ENCODE results near the gene TNPO3.
"Not testable (repeated sequence)": the region's sequence is repeated elsewhere in the genome, so short reads cannot be mapped to it uniquely, and the experiment has no call there.

The TNPO3 gene

GRCh38 chr7:129014501-129015101 is 40.3 kb downstream of the TNPO3 start:
- no peak for DNase-seq (ENCODE audit: low read depth)

GRCh38 chr7:129013048-129013724 is 41.7 kb downstream of the TNPO3 start:
- no peak for DNase-seq (ENCODE audit: low read depth)

GRCh38 chr7:129012641-129013040 is 42.3 kb downstream of the TNPO3 start:
- DNase-seq (ENCODE audit: low read depth), result no peak

GRCh38 chr7:129010075-129010474 is 44.8 kb downstream of the TNPO3 start:
- DNase-seq (ENCODE audit: low read depth), result no peak

- DNase-seq (ENCODE audit: low read depth), result no peak
These were observed 45.5 kb downstream of the TNPO3 start for GRCh38 chr7:129009437-129009836.

GRCh38 chr7:129008645-129009414 is 46.1 kb downstream of the TNPO3 start:
- DNase-seq (ENCODE audit: low read depth), result no peak

GRCh38 chr7:129007572-129007971 is 47.3 kb downstream of the TNPO3 start:
- no peak for DNase-seq (ENCODE audit: low read depth)

GRCh38 chr7:129006636-129007414 is 48.1 kb downstream of the TNPO3 start:
- DNase-seq (ENCODE audit: low read depth), result no peak

GRCh38 chr7:129005186-129005585 is 49.7 kb downstream of the TNPO3 start:
- no peak for DNase-seq (ENCODE audit: low read depth)

GRCh38 chr7:128997181-128997580 is 57.7 kb downstream of the TNPO3 start:
- no peak for DNase-seq (ENCODE audit: low read depth)

- not testable (repeated sequence) for DNase-seq (ENCODE audit: low read depth)
These were observed 60.4 kb downstream of the TNPO3 start for GRCh38 chr7:128994560-128994959.

GRCh38 chr7:128993419-128993818 is 61.5 kb downstream of the TNPO3 start:
- no peak for DNase-seq (ENCODE audit: low read depth)

- DNase-seq (ENCODE audit: low read depth), result no peak
These were observed 65.0 kb downstream of the TNPO3 start for GRCh38 chr7:128989961-128990360.

- no peak for DNase-seq (ENCODE audit: low read depth)
These were observed 66.5 kb downstream of the TNPO3 start for GRCh38 chr7:128988372-128988771.

- no peak for DNase-seq (ENCODE audit: low read depth)
These were observed 68.3 kb downstream of the TNPO3 start for GRCh38 chr7:128986609-128987008.

- no peak for DNase-seq (ENCODE audit: low read depth)
These were observed 69.3 kb downstream of the TNPO3 start for GRCh38 chr7:128985660-128986059.

- DNase-seq (ENCODE audit: low read depth), result no peak
These were observed 72.8 kb downstream of the TNPO3 start for GRCh38 chr7:128982105-128982504.

- DNase-seq (ENCODE audit: low read depth), result no peak
These were observed 80.5 kb downstream of the TNPO3 start for GRCh38 chr7:128974241-128974934.

GRCh38 chr7:128968624-128969023 is 86.3 kb downstream of the TNPO3 start:
- DNase-seq (ENCODE audit: low read depth), result no peak

- DNase-seq (ENCODE audit: low read depth), result no peak
These were observed 91.6 kb downstream of the TNPO3 start for GRCh38 chr7:128963327-128963757.

- DNase-seq (ENCODE audit: low read depth), result no peak
These were observed 92.0 kb downstream of the TNPO3 start for GRCh38 chr7:128962899-128963298.

All from activated T-cell treated with anti-CD3 and anti-CD28 coated beads for 48 hours (primary cell).